SH-SY5Y (cell line): Measurements from ENCODE around the gene RIN3.

Source experiments
- GATA2 ChIP-seq: IDR thresholded peaks from 2 replicates; pipeline ENCODE4 v1.6.1; 2011; ENCODE audit warnings: mild to moderate bottlenecking, low read depth, low read length
- GATA3 ChIP-seq: IDR thresholded peaks from 2 replicates; pipeline ENCODE4 v1.6.1; 2011; ENCODE audit warnings: low read depth, mild to moderate bottlenecking, low read length, moderate library complexity

GRCh38 chr14:92653162-92653651 is 139.6 kb downstream of the RIN3 start:
- TF ChIP-seq GATA2, result no peak
- TF ChIP-seq GATA3, result no peak
